ACC112 (cell line): Measurements from ENCODE around the gene USP17L19.
"Not testable (repeated sequence)": the region's sequence is repeated elsewhere in the genome, so short reads cannot be mapped to it uniquely, and the experiment has no call there.

Source experiments
- H2AFZ ChIP-seq: fragments of 200-600 bp; sonication (generic); one replicate; pipeline ENCODE4 v1.6.0; 2017; ENCODE audit warnings: antibody characterized with exemption, low read length; ENCODE audit not compliant: unreplicated experiment
- H3K27ac ChIP-seq: fragments of 200-600 bp; sonication (generic); 2 replicates; pipeline ENCODE4 v1.5.1; 2014; ENCODE audit warnings: low read depth, mild to moderate bottlenecking, antibody characterized with exemption, low read length, moderate library complexity
- H3K27me3 ChIP-seq: fragments of 200-600 bp; sonication (generic); 2 replicates; pipeline ENCODE4 v1.6.1; 2014; ENCODE audit warnings: mild to moderate bottlenecking, antibody characterized with exemption, low read length, moderate library complexity, mixed read lengths; ENCODE audit not compliant: insufficient read depth
- H3K36me3 ChIP-seq: fragments of 200-600 bp; sonication (generic); 2 replicates; pipeline ENCODE4 v1.6.1; 2016; ENCODE audit warnings: mild to moderate bottlenecking, antibody characterized with exemption, low read length, moderate library complexity, mixed read lengths; ENCODE audit not compliant: insufficient read depth
- H3K4me1 ChIP-seq: fragments of 200-600 bp; sonication (generic); one replicate; pipeline ENCODE4 v1.6.1; 2016; ENCODE audit warnings: low read length, mixed read lengths; ENCODE audit not compliant: insufficient read depth, unreplicated experiment, control insufficient read depth
- H3K4me3 ChIP-seq: fragments of 200-600 bp; sonication (generic); 2 replicates; pipeline ENCODE4 v1.5.1; 2014; ENCODE audit warnings: mild to moderate bottlenecking, low read depth, low read length
- H3K79me2 ChIP-seq: fragments of 200-600 bp; sonication (generic); one replicate; pipeline ENCODE4 v1.6.0; 2016; ENCODE audit warnings: low read length; ENCODE audit not compliant: control insufficient read depth, unreplicated experiment, insufficient read depth

USP17L19 gene

GRCh38 chr4:9257824-9258223, 4.6 kb downstream of the USP17L19 start, which contains the start of gene USP17L20:
USP17L20 (plus strand) TSS chr4:9258124; CDS start chr4:9258124, 0 bp downstream.
- not testable (repeated sequence) for H3K27ac ChIP-seq, H3K4me1 ChIP-seq, H3K27me3 ChIP-seq, H3K36me3 ChIP-seq, H3K79me2 ChIP-seq, H3K4me3 ChIP-seq, H2AFZ ChIP-seq

- H3K79me2 ChIP-seq, H3K27ac ChIP-seq, H3K4me3 ChIP-seq, H3K36me3 ChIP-seq, H2AFZ ChIP-seq, H3K4me1 ChIP-seq, H3K27me3 ChIP-seq: not testable (repeated sequence)
Measured at GRCh38 chr4:9262572-9262971, 9.4 kb downstream of the USP17L19 start, which contains the start of gene USP17L21. USP17L21 (plus strand) TSS chr4:9262872; CDS start chr4:9262872, 0 bp downstream.

- not testable (repeated sequence) for H3K4me1 ChIP-seq, H2AFZ ChIP-seq, H3K79me2 ChIP-seq, H3K4me3 ChIP-seq, H3K36me3 ChIP-seq, H3K27me3 ChIP-seq, H3K27ac ChIP-seq
Measured at GRCh38 chr4:9267319-9267718, 14.1 kb downstream of the USP17L19 start, which contains the start of gene USP17L22. USP17L22 (plus strand) TSS chr4:9267619; CDS start chr4:9267619, 0 bp downstream.

- not testable (repeated sequence) for H3K27ac ChIP-seq, H3K4me3 ChIP-seq
Measured at GRCh38 chr4:9271719-9272118, 18.5 kb downstream of the USP17L19 start.

More at GRCh38 chr4:9271719-9272118, 18.5 kb downstream of the USP17L19 start:
- not testable (repeated sequence) for H3K4me1 ChIP-seq, H3K36me3 ChIP-seq, H3K79me2 ChIP-seq, H3K27me3 ChIP-seq, H2AFZ ChIP-seq
